HG03460 (cell line): ENCODE measurements around the gene ARSB.
"Not testable (repeated sequence)": the region's sequence is repeated elsewhere in the genome, so short reads cannot be mapped to it uniquely, and the experiment has no call there.

Source experiments
- ATAC-seq: cut with Tn5 transposase; IDR thresholded peaks from one replicate; pipeline ENCODE4 v1.9.1; 2021; ENCODE audit not compliant: unreplicated experiment

Gene ARSB

GRCh38 chr5:78785454-78785853 lies 199.7 kb downstream of the ARSB start:
- no peak for ATAC-seq

- no peak for ATAC-seq
These were observed 201.5 kb downstream of the ARSB start for GRCh38 chr5:78783434-78784130.

- no peak for ATAC-seq
These were observed 202.4 kb downstream of the ARSB start for GRCh38 chr5:78782728-78783127.

GRCh38 chr5:78781611-78782286 lies 203.4 kb downstream of the ARSB start:
- ATAC-seq, result no peak

- no peak for ATAC-seq
These were observed 205.1 kb downstream of the ARSB start for GRCh38 chr5:78779771-78780616.

GRCh38 chr5:78779262-78779661 lies 205.8 kb downstream of the ARSB start:
- ATAC-seq, result no peak

- ATAC-seq, result no peak
These were observed 206.6 kb downstream of the ARSB start for GRCh38 chr5:78778538-78778937.

- no peak for ATAC-seq
These were observed 207.2 kb downstream of the ARSB start for GRCh38 chr5:78777901-78778300.

- no peak for ATAC-seq
These were observed 208.5 kb downstream of the ARSB start for GRCh38 chr5:78776637-78777036.

GRCh38 chr5:78773655-78774054 lies 211.5 kb downstream of the ARSB start:
- no peak for ATAC-seq

- no peak for ATAC-seq
These were observed 213.6 kb downstream of the ARSB start for GRCh38 chr5:78771260-78772205.

- no peak for ATAC-seq
These were observed 216.2 kb downstream of the ARSB start for GRCh38 chr5:78768781-78769380.

GRCh38 chr5:78766412-78766762 lies 218.7 kb downstream of the ARSB start:
- no peak for ATAC-seq

- no peak for ATAC-seq
These were observed 219.2 kb downstream of the ARSB start for GRCh38 chr5:78765756-78766411.

- ATAC-seq, result no peak
These were observed 220.0 kb downstream of the ARSB start for GRCh38 chr5:78765116-78765515.

GRCh38 chr5:78763659-78764189 lies 221.4 kb downstream of the ARSB start:
- no peak for ATAC-seq

- ATAC-seq, result not testable (repeated sequence)
These were observed 222.4 kb downstream of the ARSB start for GRCh38 chr5:78762743-78763142.

GRCh38 chr5:78761840-78762239 lies 223.3 kb downstream of the ARSB start:
- no peak for ATAC-seq

- no peak for ATAC-seq
These were observed 224.3 kb downstream of the ARSB start for GRCh38 chr5:78760770-78761169.

GRCh38 chr5:78760366-78760765 lies 224.7 kb downstream of the ARSB start:
- no peak for ATAC-seq
